ENCODE measurements around the gene PASK.

PASK gene

DNA sequence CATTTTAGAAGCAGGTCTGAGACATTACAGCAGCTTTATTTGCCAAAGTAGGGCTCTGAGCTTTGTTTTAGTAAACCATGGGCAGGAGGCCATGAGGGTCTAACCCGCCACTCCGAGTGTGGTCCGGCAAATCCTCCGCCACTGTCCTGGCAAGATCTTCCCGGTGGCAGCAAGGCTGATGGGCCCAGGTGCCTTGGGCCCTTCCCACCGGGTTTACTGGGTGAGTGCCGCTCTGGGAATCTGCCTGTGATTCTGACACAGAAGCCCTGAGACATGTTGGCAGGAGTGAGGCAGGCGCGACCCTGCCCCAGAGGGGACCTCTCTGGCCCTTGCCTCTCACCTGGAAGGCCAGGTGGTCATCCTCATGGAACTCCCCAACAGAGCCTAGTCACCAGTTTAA lies 77.1 kb downstream of the PASK start:
- no peak for TF ChIP-seq ZNF274 (IDR thresholded peaks at IDR 0.05; ENCODE audit: low read depth, low read length)
- no peak overlapping the region for H3K4me3 ChIP-seq (ENCODE audit: low read length)

DNA sequence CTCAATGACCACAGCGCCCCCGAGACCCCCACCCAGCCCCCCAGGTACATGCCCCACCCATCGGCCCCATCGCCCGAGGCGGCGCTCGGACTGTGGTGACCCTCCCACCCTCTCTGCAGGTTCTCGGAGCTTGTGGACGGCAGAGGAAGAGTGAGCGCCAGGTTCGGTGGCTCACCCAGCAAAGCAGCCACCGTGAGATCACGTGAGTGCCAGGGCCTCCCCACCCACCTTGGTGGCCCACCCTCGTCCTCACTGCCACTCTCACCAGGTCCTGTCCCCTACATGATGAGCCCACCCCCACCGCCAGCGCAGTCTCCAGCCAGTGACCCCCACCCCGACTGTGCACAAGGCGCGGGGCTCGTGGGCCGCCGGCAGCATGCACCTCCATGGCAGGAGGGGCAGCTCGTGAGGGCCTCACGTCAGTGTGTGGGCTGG lies 77.6 kb downstream of the PASK start:
- no peak overlapping the region for H3K4me3 ChIP-seq (ENCODE audit: low read length)
- no peak for TF ChIP-seq ZNF274 (IDR thresholded peaks at IDR 0.05; ENCODE audit: low read depth, low read length)

DNA sequence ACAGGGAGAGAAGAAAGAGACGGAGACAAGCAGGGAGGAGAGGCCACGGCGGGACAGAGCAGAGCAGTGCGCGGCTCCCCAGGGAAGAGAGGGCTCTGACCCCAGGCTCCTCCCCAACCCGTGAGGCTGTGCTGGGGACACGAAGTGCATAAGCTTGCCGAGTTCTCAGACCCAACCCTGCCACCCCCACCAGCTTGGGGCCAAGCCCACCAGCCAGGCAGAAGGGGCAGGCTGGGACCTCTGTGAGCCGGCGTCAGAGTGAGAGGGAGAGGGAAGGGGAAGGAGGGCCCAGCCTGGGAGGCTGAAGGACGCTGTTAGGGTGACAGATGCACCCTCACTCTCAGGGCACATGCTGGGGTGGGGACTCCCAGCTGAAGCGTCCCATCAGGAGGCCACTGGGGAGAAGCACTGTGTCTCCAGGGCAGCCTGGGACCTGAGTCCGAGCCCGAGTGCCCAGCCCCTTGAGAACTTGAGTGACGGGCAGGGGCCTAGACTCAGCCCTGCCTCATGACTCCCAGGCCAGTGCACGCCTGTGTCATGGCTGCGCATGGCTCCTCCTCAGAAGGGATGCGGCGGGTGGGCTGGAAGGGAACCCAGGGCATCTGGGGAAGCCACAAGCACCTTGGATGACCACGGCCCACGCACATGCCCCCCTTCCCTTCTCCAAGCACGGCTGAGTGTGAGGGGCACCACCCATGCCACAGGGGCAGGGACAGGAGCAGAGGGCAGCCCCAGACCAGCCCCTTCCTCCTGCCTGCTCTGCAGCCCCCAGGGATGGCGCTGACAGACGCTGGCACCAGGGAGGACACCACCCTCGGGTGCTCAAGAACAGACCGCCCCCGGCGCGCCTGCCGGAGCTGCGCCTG lies 78.2 kb downstream of the PASK start:
- TF ChIP-seq ZNF274 (IDR thresholded peaks at IDR 0.05; ENCODE audit: low read depth, low read length) = no peak
- no peak overlapping the region for H3K4me3 ChIP-seq (ENCODE audit: low read length)

DNA sequence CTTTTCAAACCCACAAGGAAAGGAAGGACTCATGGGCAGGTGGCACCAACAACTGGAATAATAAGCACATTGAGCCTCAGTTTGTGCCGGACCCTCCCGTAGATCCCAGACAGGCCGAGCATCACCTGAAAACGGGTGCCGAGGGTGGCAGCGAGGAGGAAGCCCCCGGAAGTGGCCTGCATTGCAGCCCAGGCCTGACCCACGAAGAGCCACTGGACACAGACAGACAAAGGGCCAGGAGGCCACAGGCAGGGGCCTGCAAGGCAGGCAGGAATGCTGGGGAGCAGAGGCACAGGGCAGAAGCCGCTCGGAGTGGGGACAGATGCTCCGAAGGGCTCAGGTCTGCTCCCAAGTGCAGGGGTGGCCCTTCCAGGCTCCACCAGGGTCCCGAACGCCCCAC lies 78.9 kb downstream of the PASK start:
- no peak overlapping the region for H3K4me3 ChIP-seq (ENCODE audit: low read length)
- no peak for TF ChIP-seq ZNF274 (IDR thresholded peaks at IDR 0.05; ENCODE audit: low read depth, low read length)

DNA sequence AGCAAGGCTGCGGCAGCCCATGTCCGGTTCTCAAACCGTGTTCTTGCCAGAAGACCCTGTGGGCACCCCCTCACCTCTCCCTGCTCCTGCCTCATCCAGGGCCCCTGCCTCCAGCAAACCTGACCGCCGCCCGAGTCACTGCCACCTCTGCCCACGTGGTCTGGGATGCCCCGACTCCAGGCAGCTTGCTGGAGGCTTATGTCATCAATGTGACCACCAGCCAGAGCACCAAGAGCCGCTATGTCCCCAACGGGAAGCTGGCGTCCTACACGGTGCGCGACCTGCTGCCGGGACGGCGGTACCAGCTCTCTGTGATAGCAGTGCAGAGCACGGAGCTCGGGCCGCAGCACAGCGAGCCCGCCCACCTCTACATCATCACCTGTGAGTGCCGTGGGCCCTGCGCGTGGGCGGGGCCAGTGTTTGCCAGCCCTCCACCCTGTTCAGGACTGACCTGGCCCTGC lies 79.4 kb downstream of the PASK start:
- H3K4me3 ChIP-seq (ENCODE audit: low read length) = no peak overlapping the region
- no peak for TF ChIP-seq ZNF274 (IDR thresholded peaks at IDR 0.05; ENCODE audit: low read depth, low read length)

DNA sequence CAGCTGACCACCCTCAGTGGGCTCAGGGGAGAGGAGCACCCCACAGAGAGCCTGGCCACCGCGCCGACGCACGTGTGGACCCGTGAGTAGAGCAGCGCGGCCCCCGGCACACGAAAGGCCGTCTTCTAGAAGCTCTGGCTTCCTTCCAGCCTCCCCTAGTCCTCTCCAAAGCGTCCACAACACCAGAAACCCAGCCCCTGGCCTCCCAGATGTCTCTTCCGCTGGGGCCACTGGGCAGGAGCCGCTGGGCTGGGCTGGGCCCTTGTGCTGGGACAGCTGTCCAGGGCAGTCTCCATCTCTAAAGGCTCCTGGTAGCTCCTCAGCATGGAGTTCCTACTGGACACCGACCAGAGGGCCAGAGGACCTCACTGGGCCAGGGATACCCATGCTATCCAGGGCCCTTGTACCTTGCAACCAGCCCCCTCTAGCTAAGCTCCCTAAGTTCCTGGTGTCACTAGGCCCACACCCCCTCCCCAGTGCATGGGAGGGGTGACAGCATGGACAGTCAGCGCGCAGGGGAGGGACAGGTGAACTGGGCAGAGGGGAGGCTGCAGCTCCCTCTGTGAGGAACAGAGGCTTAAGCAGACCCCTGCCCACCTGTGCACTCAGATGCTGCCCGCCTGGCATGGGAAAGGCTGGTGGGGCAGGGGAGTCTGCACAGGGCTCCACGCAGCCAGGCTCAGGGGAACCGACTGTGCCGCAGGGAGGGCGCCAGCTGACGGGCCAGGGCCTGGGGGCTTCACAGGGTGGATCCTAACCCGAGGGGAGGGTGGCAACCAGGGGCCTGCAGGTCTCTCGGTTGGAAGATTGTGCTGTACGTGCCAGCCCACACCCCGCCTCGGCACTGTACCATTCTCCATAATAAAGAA lies 80.1 kb downstream of the PASK start:
- no peak overlapping the region for H3K4me3 ChIP-seq (ENCODE audit: low read length)
- no peak for TF ChIP-seq ZNF274 (IDR thresholded peaks at IDR 0.05; ENCODE audit: low read depth, low read length)

DNA sequence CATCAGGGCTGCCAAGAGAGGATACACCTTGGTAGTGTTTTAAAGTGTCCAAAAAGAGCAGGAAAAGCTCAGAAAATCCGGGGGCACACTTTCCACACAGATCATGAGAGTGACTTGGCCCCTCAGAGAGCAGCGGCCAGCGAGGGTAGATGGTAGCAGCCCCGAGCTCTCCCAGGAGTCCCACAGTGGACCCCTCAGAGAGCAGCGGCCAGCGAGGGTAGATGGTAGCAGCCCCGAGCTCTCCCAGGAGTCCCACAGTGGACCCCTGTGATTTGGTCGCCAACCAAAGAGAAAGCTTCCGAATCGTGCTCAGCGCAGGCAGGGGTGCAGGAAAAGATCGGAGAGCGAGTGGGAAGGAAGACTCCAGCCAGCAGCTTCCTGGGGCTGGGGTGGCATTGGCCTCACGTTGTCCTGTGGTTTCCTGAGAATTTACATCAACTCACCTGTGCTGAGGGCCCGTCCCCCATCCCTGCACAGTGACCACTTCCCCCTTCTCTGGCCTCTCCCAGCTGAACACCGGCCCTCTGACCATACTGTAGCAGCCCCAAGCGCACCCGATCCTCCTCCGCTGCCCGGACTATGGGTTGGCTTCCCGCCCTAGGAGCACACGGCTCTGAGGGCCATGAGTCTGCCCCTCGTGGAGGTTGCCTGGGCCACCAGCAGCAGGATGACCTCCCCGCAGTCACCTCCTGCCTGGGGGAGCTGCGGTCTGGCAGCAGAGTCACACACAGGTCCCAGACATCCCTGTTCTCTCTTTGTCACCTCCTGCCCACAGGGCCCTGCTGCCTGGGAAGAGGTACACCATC lies 80.9 kb downstream of the PASK start:
- no peak overlapping the region for H3K4me3 ChIP-seq (ENCODE audit: low read length)
- TF ChIP-seq ZNF274 (IDR thresholded peaks at IDR 0.05; ENCODE audit: low read depth, low read length) = no peak

DNA sequence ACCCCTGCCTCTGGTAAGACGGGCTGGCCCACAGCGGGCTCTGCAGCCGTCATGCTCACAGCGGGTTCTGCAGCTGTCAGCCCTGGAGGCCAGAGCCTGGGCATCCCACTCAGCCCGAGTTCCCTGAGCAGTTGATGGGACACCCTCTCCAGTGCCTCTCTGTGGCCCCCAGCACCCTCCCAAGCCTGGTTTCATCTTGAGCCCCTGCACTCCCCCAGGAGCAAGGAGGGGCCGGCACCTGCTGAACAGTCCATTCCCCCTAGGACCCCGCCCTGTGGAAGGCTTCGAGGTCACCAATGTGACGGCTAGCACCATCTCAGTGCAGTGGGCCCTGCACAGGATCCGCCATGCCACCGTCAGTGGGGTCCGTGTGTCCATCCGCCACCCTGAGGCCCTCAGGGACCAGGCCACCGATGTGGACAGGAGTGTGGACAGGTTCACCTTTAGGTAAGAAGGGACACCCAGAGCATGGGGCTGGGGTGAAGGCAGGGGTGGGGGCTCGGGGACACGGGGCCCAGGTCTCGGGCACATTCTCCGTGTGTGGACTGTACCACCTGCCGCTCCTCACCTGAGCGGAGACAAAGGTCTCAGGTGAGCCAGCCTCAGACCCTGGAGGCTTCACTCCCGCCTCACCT lies 81.7 kb downstream of the PASK start:
- no peak for TF ChIP-seq ZNF274 (IDR thresholded peaks at IDR 0.05; ENCODE audit: low read depth, low read length)
- H3K4me3 ChIP-seq (ENCODE audit: low read length) = no peak overlapping the region

DNA sequence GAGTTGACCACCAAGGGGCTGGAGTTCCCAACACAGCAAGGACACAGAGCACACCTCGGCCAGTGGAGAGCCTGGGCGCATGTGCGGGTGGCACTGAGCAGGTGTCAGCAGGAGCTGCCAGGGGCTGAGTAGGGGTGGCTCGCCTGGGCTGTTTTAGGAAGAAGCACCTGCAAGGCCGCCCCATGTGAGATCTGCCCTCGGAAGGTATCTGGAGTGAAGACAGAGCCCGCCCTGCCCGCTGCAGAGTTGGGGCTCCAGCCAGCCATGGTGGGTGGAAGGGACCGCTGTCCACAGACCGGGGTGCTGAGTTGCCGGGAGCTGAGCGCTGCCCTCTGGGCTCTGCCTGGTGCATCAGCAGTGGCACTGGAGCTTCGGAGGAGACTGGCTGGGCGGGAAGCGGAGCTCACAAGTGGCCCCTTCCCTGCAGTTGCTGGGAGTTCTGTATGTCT lies 82.4 kb downstream of the PASK start:
- no peak for TF ChIP-seq ZNF274 (IDR thresholded peaks at IDR 0.05; ENCODE audit: low read depth, low read length)
- no peak overlapping the region for H3K4me3 ChIP-seq (ENCODE audit: low read length)

DNA sequence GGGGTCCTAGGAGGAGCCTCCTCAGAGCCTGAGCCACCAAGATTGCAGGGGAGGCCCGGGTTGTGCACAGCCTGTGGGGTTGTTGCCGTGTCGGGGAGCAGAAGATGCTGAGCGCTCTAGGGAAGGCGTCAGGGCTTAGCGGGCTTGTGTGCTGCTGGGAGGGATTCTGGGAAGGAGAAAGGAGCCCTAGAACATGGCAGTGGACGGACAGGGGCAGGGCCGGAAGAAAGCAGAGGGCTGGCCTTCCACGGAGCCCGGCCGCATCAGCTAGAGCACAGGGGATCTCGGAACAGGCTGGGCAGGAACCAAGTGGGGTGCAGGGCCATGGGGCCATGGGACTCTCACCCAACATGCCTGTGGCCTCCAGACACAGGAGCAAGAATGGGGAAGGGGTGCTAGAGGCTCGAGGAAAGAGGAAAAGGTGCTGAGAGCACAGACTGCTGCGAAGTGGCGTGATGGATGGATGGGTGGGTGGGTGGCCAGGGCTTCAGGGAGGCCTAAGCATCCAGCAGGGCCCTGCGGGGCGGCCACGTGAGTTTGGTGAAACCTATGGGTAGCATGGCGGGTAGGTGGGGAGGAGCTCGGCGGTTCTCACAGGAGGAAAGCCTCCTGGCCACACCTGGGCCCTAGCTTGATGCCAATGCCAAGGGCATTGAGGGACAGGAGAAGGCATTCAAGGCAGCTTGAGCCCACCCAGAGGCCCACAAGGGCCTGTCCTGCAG lies 82.9 kb downstream of the PASK start:
- H3K4me3 ChIP-seq (ENCODE audit: low read length) = no peak overlapping the region
- no peak for TF ChIP-seq ZNF274 (IDR thresholded peaks at IDR 0.05; ENCODE audit: low read depth, low read length)

DNA sequence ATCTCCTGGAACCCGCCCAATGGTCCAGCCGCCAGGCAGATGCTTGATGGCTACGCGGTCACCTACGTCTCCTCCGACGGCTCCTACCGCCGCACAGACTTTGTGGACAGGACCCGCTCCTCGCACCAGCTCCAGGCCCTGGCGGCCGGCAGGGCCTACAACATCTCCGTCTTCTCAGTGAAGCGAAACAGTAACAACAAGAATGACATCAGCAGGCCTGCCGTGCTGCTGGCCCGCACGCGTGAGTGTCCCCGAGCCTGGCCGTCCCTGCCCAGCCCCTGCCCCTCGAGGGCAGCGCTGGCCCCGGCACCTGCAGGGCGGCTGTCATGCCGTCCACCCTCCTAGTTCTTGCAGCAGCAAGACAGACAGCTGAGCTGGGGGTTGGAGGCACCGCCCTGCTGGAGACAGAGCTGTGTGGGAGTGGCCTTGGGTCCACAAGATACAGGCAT lies 83.9 kb downstream of the PASK start:
- H3K4me3 ChIP-seq (ENCODE audit: low read length) = no peak overlapping the region
- no peak for TF ChIP-seq ZNF274 (IDR thresholded peaks at IDR 0.05; ENCODE audit: low read depth, low read length)

DNA sequence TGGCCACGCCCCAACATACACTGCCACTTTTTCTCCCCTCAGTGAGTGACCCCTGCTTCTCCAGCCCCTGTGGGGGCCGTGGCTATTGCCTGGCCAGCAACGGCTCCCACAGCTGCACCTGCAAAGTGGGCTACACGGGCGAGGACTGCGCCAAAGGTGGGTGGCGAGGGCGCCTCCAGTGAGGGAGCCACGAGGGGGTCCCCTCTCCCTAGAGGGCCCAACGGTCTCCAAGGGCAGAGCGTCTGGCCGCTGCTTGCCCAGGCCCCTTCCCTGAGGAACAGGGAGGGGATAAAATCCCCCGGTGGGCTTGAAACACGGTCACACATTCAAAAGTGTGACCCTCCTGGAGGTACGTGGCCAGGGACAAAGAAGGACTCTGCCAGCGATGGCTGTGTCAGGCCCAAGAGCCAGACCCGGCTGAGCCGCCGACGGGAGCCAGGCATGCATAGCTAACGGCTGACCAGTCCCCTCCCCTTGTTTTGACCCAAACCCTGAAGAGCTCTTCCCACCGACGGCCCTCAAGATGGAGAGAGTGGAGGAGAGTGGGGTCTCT lies 84.4 kb downstream of the PASK start:
- TF ChIP-seq ZNF274 (IDR thresholded peaks at IDR 0.05; ENCODE audit: low read depth, low read length) = no peak
- H3K4me3 ChIP-seq (ENCODE audit: low read length) = no peak overlapping the region
